Erythroblast (primary cell): ENCODE data around the gene DISP2.

Experiments
- GATA1 ChIP-seq: IDR thresholded peaks from 2 replicates; pipeline ENCODE4 v1.6.1; 2011; ENCODE audit warnings: low read depth, mild to moderate bottlenecking, control low read depth, low read length, moderate library complexity
- POLR2A ChIP-seq: IDR thresholded peaks from 2 replicates; pipeline ENCODE4 v1.6.1; 2011; ENCODE audit warnings: mild to moderate bottlenecking, low read length

DNA sequence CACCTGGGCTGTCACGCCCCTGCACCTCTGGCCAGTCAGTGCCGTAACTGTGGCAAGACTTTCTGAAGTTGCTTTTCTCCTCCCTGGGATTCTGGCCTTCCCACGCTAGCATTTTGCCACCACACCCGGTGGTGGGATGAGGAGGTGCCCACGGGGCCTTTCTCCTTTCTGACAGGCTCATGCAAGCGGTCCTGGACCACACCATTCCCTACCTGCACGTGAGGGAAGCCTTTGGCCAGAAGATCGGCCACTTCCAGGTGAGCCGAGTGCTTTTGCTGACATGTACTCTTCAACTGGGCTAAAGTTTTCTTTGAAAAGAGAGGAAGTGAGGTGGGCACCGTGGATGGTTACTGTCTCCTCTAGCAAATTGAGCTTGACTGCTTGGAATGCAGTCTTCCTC is 57.2 kb downstream of the DISP2 start:
- TF ChIP-seq POLR2A (no peak), GATA1 (no peak)
